Measurements from ENCODE around the gene FSCN2.
"Not testable (repeated sequence)": the region's sequence is repeated elsewhere in the genome, so short reads cannot be mapped to it uniquely, and the experiment has no call there.

The FSCN2 gene

GRCh38 chr17:81579821-81580321 is 51.7 kb downstream of the FSCN2 start:
- DNase-seq, result peak; percentile 33

- peak; percentile 36 for DNase-seq
Observed at GRCh38 chr17:81580481-81580880, 52.3 kb downstream of the FSCN2 start.

GRCh38 chr17:81581758-81582157 is 53.6 kb downstream of the FSCN2 start:
- DNase-seq, result no peak

- no peak for DNase-seq
Observed at GRCh38 chr17:81582341-81582740, 54.2 kb downstream of the FSCN2 start.

GRCh38 chr17:81582749-81583148 is 54.6 kb downstream of the FSCN2 start:
- DNase-seq, result no peak

GRCh38 chr17:81583589-81584342 is 55.6 kb downstream of the FSCN2 start:
- no peak for DNase-seq

GRCh38 chr17:81584771-81585170 is 56.6 kb downstream of the FSCN2 start:
- DNase-seq, result not testable (repeated sequence)

- DNase-seq, result no peak
Observed at GRCh38 chr17:81586096-81586495, 57.9 kb downstream of the FSCN2 start.

Data from hematopoietic multipotent progenitor cell treated with erythropoietin and hydrocortisone succinate and interleukin-3 and kit ligand, for 8 days (in vitro differentiated cells).